GM21515 (cell line): Measurements from ENCODE around the gene LRRC74A.

ENCODE experiments used
- ATAC-seq: cut with Tn5 transposase; IDR thresholded peaks from one replicate; pipeline ENCODE4 v1.9.1; 2021; ENCODE audit not compliant: unreplicated experiment

LRRC74A gene

GRCh38 chr14:76808990-76809389 is 17.2 kb upstream of the LRRC74A start:
- no peak for ATAC-seq

DNA sequence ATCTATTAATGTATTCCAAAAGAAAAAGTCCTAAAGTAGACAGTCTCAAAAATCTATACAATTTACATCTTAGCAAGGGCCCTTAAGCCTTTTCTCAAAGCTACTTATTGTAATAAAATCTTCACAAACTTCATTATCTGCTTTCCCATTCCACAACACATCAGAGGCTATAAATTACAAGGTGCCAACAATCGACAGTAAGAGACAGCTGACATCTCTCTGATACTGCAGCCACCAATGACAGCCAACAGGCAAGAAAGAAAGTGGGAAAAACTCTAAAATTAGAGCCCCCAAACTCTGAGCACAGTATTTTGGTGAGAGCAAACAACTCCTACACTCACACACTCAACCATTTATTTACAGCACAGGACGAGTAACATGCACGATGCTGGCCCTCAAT is 15.7 kb upstream of the LRRC74A start:
- ATAC-seq, result no peak

GRCh38 chr14:76810953-76811400 is 15.2 kb upstream of the LRRC74A start:
- ATAC-seq, result no peak

DNA sequence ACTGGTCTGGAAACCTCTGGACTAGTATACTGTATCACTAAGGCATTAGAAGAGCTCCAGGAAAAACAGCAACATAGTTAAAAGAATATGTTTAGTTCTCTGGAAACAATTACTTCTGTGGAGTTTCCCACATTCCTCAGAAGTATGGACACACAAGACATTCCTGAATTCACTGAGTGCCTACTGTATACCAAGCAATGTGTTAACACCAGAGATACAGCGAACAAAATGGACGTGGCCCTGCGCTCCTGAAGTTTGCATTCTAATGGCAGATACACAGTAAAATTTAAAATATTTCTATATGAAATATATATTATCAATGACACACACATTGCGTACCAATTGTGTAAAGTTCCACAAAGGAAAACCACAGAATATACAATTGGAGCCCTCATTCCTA is 14.6 kb upstream of the LRRC74A start:
- no peak for ATAC-seq

GRCh38 chr14:76812093-76812421 is 14.2 kb upstream of the LRRC74A start:
- ATAC-seq, result no peak

DNA sequence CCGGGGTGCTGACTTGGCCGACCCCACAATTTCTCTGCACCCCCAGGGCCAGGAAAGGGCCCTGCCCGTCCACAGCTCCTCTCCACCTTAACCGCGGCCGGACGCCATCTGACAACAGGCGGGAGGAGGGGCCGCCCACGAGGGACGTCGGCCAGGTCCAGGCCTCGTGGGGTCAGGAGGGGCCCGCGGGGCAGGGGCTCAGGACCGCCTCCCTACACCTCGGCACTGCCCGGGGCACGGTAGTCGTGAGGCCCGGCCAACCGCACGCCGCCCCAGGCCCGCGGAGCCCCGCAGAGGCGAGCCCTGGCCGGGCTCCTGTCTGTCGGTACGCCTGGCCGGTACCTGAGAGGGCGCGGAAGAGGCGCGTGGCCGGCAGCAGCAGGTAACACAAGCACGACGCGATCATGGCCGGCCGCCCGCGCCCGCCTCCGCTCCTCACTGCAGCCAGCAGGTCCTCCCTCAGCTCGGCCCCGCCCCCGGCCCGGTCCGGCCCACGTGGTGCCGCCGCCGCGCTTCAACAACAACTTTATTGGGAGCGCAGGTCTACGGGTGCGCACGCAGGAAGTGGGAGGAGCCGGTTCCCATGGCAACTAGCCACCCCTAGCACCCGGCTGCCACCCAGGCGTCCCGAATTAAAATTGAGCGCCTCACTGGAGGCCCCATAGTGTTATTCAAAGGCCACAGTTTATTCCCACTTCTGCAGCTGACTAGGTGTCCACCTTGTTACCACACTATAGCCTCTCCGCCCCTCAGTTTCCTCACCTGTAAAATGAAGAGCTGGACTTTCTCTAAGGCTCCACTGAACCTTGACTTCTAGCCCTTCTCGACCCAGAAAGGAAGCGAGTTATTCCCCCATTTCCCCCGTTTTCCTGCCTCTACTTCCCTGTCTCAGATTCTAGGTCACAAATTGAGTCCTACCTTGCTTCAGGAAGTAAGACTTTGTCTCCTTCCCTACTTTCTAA is 13.5 kb upstream of the LRRC74A start, which contains the start of gene ANGEL1:
Gene ANGEL1 (minus strand): TSS at position 461 of the 962 bp plus-strand sequence. CDS start 55 bp downstream, at position 406.
- ATAC-seq, result peak; percentile 78

DNA sequence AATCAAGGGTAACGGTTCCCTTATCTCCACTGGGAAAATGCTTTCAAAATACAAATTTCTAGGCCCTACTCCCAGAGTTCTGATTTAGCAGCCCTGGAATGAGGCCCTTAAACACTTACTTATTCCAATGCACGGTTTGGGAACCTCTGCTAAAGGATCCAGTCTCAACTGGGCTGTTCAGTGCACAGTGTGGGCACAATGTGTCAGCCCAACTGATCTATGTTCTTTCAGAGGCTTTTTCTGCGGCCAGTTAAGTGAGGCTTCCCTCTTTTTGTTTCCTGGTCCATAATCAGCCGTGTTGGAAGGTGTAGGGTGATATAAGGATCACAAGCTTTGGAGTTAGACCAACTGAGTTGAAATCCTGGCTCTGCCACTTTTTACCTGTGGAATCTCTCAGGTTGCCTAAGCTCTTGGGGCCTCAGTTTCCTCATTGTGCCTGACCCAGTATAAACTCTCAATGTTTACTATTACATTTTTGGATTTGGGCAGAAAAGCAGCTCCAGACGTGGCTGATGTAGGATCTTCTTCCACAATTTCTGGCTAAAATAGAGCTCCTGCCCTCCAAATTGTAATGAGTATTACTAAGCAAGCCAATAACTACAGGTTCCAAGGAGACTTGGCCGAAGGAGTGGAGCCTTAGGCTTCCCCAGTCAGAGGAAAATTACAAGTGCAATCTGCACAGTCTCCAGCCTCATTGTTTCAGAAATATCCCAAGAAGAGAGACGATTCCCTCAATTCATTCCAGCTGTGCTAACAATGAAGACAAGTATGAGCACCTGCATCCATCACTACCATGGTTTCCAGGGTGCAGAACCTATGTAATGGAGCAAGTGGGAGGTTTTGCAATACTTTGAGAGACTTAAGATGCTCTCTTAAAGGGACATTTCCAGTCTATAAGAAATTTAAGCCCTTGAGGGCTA is 11.2 kb upstream of the LRRC74A start:
- ATAC-seq, result no peak

DNA sequence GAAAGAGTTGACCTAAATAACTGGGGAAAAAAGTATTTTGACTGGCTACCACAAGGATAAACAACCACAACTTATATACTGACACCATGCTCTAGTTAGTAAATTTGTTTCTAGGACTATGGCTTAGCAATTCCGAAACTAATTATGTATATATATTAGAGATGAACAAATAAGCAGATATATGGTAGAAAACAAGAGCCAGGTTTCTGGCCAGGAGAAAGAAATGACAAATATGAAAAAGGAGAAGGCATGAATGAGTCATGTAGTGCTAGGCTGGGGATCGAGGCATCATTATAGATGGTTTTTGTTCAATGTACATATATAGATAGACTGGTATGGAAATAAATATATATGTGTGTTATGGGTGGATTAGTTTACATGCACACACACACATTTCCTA is 5.5 kb upstream of the LRRC74A start:
- ATAC-seq, result no peak

DNA sequence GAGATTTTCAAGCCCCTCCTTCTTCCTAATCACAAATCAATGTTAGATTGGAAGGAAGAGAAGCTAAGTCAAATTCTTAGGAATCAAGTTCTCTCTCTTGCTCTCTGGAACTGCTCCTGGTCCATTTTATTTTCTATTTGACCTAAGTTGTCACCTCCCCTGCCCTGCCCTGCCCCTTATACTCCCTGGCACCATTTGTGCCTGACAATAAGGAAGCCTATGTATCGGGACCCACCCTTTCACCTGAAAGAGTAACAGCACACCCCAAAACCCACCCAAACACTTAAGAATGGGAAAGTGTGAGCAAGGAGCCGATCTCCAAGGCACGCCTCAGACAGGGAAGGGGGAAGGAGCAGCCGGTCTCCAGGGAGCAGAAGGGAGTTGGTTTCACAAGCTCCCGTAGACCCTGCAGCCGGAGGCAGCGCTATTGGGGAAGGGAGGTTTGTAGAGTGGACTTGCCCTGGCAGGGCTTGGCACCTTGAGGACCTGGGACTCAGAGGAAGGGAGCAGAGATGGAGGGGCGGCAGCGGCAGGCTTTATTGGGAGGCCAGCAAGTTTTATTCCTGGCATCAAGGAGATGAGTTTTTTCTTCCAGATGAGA is 1.6 kb downstream of the LRRC74A start:
- ATAC-seq, result no peak

DNA sequence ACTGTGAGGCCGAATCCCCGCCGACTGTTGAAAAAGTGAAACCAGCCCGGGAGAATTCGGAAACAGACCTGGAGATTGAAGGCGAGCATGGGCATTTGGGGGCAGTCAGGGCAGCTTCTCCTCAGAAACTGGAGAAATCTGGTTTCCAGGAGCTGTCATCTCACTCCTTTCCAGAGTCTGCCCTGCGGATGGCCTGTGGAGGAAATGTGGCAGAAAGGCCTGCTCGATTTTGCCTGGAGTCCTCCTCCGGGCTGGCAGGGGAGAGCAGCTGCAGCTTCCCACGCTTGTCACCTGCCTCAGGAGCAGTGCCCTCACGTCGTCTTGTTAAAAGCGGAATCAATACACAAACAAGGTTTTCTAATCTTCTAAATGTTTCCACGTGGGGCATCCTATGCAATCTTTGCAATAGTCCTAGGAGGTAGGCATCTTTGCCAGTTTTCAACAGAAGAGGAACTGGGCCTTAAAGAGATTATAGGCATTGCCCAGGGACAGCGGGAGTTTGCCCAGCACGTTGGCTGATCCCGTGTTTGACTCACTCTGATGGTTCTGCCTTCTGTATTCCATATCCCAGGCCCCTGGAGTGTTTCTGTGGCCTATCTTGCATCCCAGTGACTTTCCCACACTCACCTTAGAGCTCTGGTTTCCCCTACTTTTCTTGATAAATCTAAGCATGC is 2.3 kb downstream of the LRRC74A start:
- no peak for ATAC-seq

- ATAC-seq, result no peak
Measured at GRCh38 chr14:76829013-76829365, 2.8 kb downstream of the LRRC74A start.

DNA sequence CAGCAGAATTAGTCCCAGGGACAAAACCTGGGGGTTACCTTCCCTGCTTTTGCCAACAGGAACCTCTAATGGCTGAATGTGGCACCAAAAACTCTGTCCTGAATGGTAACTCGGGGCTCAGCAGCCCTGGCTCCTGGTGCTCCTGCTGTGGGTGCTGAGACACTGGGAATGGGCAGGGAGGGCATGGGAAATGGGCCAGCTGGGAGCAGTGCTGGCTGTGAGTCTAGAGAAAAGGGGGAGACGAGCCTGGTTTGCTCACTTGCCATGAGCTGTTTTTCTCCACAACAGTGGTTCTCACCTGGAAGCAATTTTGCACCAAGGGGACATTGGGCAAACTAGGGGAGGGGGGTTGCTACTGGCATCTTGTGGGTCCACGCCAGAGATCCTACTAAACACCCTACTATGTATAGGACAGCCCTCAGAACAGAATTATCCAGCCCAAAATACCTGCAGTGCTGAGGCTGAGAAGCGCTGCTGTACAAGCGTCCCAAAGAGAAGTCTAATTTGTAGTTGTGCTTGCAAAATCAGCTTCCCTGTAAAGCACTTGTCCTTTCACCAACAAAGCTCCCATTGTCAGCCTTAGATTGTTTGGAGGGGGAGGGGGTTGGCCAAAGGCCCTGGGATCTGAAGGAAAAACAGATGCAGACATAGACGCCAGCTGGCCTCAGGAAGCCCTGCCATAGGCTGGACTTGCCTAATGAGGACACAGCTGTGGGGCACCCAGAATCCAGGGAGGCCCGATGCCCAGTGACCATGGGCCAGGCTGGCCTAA is 3.6 kb downstream of the LRRC74A start:
- no peak for ATAC-seq

DNA sequence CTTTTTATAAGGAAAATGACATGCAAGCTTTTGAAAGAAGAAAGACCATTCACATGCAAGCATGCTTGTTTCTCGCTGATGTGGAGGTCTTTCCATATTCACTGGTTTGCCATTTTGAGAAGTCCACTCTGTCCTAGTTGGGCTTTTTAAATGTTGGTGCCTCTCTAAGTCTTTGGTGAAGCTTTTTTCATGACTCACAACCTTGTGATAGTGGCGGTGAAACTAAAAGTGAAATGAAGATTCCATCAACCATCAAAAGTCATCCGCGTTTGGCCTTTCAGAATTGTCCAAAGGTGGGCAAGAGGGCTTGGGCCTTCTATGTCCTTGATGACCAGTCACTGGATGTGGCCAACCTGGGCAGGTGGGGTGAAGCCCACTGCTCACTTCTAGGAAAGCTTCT is 4.3 kb downstream of the LRRC74A start:
- ATAC-seq, result no peak

- ATAC-seq, result no peak
Measured at GRCh38 chr14:76832503-76832988, 6.3 kb downstream of the LRRC74A start.

GRCh38 chr14:76833011-76833410 is 6.8 kb downstream of the LRRC74A start:
- no peak for ATAC-seq

DNA sequence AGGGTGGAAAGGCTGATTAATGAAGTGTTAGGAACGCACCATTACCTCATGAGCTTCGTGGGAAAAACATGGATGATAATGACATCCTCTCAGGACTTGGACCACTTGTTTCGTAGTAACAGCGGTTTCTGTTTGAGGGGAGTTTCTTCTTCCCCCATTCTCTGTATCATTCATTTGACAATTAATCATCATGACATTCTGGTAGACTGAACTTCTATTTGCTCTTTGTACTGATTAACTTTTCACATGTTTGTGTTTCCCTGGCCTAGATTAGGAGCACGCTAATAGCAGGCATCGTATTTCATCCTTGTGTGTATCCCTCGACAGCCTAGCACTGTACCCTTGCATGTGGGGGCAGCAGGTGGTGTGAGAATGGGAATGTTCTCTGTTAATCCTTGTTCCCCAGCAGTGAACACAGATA is 8.0 kb downstream of the LRRC74A start:
- no peak for ATAC-seq

DNA sequence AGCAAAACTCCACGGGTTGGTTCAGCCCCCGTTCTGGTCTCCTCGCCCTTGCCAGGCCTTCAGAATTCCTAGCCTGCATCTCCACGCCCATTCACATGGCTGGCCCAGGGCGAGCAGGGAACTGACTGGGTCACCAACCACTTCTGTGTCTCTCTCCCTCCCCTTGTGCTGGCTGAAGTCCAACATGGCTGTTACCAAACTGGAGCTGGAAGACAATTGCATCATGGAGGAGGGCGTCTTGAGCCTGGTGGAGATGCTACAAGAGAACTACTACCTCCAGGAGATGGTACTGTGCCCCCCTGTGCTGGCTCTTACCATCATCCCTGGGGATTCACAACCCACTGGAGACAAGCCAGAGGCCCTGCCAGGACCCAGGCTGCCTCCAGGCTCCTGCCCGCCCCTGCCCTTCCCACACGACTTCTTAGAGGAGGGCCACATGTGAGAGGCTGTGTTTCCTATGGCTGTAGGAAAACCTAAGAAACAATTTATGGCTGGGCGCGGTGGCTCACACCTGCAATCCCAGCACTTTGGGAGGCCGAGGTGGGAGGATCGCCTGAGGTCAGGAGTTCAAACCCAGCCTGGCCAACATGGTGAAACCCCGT is 9.9 kb downstream of the LRRC74A start:
- ATAC-seq, result no peak

DNA sequence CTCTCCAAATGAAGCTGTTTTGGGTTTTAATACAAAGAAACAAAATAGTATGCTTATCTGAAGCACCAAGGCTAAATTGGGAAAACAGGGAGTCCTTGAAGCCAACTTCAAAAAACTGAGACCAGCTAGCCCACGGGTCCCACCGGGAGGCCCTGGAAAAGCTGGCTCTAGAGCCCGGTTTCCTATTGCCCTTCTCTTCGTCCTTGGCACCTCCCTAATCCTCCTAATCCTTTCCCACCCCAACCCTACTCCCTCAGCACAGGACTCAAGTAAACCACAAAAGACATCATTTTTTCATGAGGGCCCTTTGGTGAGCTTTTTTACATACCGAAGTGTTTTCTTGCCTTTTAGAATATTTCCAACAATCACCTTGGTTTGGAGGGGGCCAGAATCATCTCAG is 11.3 kb downstream of the LRRC74A start:
- ATAC-seq, result no peak

GRCh38 chr14:76842414-76842813 is 16.2 kb downstream of the LRRC74A start:
- ATAC-seq, result no peak
